GM21529 (cell line): Measurements from ENCODE around the gene S100A6.
"Not testable (repeated sequence)": the region's sequence is repeated elsewhere in the genome, so short reads cannot be mapped to it uniquely, and the experiment has no call there.

Experiments used
- ATAC-seq: cut with Tn5 transposase; IDR thresholded peaks from one replicate; pipeline ENCODE4 v1.9.1; 2021; ENCODE audit not compliant: unreplicated experiment

The S100A6 gene

DNA sequence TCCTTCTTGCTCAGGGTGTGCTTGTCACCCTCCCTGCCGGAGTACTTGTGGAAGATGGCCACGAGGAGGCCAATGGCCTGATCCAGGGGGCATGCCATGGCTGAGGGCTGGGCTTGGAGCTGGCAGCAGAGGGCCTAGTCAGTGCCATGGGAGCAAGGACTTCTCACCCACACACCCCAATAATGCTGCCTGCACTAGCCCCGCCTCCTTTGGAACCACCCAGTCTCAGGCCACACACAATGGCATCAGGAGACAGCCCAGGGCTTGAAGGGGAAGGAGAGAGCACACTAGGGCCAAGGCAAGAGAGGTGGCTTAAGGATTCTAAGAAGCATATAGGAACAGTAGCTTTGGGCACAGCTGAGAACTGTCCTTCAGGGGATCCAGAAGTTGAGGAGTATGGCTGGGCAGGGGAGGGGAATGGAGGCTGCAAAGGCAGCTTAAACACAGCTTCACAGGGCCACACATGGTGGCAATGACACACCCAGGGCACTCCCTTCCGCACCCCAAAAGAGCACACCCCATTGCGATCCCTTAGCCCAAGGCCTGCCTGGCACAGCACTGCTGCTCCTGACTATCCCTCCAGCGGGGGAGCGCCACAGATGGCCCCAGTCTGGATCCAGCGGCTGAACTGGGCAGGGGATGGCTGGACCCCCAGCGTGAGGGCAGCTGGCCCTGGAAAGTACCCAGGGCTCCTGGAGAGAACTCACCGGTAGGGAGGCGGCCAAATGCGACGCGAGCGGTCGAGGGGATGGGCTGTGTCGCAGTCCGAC, at the start of gene S100A6:
Gene S100A6 (minus strand): TSS at position 750 of the 770 bp plus-strand sequence. CDS start 652 bp downstream, at position 98.
- ATAC-seq, result no peak

DNA sequence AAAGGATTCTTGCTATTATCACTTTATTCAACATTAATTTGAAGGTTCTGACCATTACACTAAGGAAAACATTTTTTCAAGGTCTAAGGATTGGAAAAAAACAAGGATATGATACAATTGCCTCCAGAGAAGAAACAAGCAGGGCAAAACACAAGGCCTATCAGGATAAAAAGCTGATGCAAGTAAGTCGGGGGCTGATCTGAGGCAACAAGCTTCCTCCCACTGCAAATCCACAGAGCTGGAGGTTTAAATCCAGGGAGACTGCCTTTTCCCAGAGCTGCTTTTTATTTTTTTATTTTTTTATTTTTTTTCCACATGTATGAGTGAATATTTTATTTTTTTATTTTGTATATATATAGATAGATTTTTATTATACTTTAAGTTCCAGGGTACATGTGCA, 49.2 kb upstream of the S100A6 start:
- no peak for ATAC-seq

DNA sequence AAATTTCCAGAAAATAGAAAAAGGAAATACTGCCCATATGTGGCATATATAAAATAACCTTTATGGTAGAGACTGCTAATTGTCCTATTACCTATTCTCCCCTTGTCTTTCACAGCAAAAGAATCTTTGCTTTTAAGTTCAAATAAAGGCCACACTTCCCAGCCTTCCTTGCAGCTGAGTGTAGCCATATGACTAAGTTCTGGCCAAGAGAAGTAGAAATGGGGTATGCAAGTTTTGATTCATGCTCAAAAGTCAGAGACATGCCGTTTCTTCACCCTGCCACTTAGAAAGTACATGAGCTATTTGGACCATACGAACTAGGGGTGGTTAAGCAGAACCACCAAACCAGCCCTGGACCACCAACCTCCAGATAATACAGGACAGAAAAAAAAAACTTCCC, 48.2 kb upstream of the S100A6 start:
- ATAC-seq, result no peak

DNA sequence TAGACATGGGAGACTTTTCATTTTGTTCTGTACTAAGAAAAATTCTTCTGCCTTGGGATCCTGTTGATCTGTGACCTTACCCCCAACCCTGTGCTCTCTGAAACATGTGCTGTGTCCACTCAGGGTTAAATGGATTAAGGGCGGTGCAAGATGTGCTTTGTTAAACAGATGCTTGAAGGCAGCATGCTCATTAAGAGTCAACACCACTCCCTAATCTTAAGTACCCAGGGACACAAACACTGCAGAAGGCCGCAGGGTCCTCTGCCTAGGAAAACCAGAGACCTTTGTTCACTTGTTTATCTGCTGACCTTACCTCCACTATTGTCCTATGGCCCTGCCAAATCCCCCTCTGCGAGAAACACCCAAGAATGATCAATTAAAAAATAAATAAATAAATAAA, 47.7 kb upstream of the S100A6 start:
- ATAC-seq, result not testable (repeated sequence)

DNA sequence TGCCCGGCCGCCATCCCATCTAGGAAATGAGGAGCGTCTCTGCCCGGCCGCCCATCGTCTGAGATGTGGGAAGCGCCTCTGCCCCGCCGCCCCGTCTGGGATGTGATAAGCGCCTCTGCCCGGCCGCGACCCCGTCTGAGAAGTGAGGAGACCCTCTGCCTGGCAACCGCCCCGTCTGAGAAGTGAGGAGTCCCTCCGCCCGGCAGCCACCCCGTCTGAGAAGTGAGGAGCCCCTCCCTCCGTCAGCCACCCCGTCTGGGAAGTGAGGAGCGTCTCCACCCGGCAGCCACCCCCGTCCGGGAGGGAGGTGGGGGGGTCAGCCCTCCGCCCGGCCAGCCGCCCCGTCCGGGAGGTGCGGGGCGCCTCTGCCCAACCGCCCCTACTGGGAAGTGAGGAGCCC, 47.0 kb upstream of the S100A6 start:
- not testable (repeated sequence) for ATAC-seq

DNA sequence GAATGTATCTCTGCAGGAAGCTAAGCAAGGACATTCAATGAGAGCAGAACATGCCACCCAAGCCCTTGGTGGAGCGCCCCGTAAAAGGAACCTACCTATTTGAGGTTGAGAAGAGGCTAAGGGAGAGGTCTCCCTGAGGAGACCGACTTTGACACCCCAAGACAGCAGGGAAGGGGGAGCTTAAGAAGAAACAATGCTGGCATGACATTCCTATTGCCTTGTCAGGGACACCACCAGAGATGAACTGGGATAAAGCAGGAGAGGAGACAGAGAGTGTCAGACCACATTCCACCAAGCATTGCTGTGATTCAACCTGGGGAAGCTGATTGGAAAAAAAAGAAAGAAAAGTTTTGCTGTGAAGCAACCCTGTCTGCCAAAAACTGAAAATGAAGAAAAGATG, 43.1 kb upstream of the S100A6 start:
- no peak for ATAC-seq

DNA sequence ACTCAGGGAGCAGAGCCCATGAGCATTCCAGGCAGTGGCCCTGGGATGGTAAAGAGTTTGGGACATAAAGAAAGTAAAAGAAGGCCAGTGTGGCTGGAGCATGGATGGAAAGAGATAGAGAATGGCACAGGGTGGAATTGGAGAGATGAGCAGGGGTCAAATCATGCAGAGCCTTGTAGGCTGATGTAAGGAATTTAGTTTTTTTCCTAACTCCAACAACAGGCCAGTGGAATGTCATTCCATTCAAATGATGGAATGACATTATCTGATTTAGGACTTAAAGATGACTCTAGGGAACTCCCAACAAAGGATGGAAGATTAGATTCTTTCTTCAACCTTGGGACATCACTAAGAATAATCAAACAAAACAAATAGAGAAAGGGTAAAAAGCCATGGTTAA, 42.7 kb upstream of the S100A6 start:
- ATAC-seq, result no peak

DNA sequence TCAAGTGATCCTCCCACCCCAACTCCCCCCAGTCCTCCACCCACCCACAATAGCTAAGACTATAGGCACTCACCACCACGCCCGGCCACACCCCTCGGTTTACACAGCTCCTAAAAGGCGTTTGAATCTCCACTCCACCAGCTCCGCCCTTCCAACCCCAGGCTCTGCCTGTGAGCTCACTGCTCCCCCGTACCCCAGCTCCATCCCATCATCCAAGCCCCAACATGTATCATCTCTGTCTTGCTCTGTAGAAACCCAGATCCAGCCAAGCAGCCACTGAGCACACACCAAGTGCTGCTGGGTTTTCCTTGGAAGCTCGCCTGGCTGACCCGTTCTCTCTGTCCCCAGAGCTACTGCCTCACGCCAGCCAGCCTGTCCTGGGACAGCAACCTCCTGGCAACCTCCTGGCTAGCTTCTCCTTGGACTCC, 41.8 kb upstream of the S100A6 start:
- ATAC-seq, result no peak

DNA sequence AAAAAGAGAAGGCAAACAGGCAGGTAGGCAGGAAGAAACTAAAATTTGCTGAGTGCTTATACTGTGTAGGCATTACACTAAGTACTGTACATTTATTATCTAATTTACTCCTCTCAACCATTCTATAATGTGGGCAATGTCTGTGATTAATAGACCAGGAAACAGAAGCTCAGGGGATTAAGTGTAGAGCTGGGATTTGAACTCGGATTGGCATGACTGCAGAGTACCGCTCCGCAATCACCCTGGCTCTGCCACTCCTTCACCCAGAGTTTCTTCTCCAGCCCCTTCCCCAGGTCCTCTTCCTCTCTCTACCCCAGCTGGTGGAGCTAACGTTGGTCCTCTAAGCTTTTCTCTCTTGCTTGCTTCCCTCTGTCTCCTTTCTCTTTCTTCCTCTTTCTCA, 41.3 kb upstream of the S100A6 start:
- ATAC-seq, result no peak

DNA sequence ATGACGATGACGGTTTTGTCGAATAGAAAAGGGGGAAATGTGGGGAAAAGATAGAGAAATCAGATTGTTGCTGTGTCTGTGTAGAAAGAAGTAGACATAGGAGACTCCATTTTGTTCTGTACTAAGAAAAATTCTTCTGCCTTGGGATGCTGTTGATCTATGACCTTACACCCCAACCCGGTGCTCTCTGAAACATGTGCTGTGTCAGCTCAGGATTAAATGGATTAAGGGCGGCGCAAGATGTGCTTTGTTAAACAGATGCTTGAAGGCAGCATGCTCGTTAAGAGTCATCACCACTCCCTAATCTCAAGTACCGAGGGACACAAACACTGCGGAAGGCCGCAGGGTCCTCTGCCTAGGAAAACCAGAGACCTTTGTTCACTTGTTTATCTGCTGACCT, 39.7 kb upstream of the S100A6 start:
- not testable (repeated sequence) for ATAC-seq

DNA sequence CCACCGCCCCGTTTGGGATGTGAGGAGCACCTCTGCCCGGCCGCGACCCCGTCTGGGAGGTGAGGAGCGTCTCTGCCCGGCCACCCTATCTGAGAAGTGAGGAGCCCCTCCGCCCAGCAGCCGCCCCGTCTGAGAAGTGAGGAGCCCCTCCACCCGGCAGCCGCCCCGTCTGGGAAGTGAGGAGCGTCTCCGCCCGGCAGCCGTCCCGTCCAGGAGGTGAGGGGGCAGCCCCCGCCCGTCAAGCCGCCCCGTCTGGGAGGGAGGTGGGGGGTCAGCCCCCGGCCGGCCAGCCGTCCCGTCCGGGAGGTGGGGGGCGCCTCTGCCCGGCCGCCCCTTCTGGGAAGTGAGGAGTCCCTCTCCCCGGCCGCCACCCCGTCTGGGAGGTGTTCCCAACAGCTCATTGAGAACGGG, 39.3 kb upstream of the S100A6 start:
- ATAC-seq, result not testable (repeated sequence)

DNA sequence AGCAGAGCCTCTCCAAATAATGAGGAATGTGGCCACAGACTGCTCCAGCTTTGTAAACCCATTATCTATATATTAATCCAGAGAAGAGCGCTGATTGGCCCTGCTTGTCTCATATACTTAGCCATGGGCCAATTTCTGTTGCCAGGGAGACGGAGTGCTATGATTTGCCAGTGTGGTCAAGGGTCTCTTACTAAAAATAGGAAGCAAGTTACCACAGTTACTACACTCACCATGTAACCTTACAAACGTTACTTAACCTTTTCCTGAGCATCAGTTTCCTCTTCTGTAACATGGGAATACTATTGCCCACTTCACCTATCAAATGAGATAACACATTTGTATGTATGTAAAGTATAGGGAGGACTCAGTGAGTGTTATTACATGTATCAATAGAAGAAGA, 37.6 kb upstream of the S100A6 start:
- ATAC-seq, result no peak

DNA sequence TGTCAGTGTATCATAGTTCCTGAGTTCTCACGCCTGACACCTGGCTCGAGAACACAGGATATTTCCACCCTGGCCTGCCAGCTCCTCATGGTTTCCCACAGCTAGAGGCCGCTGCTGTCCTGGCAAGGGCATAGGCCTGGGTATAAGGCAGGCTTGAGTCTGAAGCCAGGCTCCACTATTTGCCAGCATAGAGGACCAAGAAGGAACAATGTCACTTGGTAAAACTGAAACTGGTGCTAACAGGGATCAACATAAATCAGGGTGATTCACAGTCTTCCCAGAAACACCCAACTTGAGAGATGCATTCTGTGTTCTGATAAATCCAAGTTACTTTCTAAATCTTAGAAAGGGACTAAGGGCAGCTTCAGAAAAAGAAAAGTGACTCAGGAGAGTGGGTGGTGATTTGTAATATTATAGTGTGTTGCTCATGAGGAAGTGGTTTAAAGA, 36.8 kb upstream of the S100A6 start:
- ATAC-seq, result peak; percentile 80

DNA sequence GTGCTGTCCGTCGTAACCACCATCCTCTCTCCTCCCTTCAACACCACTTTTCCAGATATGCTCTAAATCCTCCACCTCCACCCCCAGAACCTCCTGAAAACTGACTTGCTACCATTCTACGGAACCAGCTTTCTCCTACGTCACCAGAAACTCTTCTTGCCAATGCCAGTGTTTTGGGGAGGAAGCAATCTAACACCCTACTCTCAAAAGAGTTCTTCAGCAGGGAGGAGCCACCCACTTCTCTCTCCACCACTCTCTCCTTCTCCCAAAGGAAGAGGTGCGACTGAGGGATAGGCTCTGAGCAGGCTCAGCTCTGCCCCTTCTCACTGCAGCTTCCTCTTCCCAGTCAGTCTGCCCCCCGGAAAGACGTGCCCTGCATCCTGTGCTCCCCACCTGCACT, 35.9 kb upstream of the S100A6 start:
- no peak for ATAC-seq

DNA sequence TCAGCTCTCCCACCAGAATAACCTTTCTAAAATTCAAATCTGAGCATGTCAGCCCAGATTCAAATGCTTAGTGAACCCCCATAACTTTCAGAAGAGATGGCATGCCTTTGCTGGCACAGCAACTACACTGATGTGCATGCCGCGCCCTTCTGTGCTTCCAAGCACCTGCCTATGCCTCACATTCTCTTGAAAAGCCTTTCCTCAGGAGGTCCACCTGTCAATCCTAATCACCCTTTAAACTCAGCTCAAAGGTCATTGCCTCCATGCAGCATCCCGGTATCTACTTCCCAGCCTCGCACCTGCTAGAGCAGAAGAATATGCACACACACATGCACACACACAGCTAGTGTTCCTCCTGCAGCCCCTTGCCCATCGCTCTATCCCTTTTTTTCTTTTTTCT, 35.1 kb upstream of the S100A6 start:
- no peak for ATAC-seq

DNA sequence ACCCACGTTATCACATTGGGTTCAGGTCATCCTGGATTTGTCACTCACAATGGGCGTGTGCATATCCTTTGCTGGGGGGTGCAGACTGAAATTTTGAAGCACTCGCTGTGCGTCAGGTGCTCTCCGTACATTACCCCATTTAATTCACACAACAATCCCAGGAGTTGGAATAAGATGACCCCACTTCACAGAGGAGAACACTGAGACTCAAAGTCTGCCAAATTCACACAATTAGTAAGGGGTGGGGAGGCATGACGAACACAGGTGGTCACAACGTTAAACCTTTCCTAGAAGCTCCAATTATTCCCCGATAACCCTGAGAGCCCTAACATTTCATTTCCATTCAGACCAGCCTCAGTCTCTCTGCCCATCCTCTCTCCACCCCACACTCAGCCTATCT, 33.7 kb upstream of the S100A6 start:
- no peak for ATAC-seq

DNA sequence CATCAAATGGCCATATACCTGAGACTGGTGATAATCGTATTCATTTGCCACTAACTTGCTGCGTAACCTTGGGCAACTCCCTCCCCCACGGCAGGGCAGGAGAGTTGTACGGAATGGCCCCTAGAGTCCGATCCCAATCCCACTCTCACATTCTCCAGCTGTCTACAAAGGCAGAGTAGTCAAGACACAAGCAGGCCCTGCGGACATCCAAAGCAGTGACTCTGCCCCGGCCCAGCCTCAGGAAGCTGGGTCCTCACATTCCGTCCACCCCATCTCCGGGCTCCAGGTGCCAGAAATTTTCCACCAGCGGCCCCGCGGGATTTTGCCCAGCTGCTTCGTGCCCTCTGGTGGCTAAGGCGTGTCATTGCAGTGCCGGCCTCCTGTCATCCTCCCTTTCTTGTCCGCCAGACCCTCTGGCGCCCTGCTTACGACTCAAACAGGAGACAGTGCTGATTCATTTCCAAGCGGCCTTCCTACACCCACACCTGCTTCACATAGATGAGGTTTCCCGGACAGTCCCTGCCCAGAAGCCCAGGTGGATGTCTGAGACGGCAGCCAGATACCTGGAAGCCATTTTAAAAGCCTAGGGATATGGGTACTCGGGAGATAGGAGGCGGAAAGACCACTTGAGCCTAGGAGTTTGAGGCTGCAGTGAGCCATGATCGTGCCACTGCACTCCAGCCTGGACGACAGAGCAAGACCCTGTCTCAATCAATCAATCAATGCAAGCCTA, 32.7 kb upstream of the S100A6 start:
- no peak for ATAC-seq

DNA sequence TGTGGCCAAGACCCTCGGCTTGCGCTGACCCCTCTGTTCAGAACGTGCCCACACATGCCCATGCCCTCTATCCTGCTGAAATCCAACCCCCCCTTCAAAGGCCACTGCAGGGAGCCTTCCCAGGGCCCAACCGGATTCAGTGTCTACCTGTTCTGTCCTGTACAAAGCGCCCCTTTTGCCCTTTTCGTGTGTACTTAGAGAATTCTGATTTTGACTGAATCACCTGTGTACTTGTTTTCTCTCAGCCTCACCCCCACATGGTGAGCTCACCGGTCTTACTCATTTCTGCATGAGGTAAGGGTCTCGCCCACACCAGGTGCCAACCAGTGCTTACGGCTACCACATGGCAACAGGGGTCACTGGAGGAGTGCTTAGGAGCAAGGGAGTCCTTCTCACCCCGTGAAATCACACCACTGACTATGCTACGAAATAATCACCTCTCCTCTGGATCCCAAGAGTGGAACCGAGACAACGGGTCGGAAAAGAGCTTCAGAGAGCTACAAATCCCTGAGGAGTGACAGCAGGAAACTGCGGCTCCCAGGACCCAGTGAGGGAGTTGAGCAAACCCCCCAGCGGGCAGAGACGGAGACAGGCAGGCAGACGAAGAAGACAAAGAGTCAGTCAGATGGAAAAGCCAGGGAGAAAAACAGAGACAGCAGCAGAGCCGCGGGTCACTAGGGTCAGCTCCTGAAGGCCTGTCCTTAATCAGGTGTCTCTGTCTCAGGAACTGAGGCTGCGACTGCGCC, 32.0 kb upstream of the S100A6 start:
- no peak for ATAC-seq

DNA sequence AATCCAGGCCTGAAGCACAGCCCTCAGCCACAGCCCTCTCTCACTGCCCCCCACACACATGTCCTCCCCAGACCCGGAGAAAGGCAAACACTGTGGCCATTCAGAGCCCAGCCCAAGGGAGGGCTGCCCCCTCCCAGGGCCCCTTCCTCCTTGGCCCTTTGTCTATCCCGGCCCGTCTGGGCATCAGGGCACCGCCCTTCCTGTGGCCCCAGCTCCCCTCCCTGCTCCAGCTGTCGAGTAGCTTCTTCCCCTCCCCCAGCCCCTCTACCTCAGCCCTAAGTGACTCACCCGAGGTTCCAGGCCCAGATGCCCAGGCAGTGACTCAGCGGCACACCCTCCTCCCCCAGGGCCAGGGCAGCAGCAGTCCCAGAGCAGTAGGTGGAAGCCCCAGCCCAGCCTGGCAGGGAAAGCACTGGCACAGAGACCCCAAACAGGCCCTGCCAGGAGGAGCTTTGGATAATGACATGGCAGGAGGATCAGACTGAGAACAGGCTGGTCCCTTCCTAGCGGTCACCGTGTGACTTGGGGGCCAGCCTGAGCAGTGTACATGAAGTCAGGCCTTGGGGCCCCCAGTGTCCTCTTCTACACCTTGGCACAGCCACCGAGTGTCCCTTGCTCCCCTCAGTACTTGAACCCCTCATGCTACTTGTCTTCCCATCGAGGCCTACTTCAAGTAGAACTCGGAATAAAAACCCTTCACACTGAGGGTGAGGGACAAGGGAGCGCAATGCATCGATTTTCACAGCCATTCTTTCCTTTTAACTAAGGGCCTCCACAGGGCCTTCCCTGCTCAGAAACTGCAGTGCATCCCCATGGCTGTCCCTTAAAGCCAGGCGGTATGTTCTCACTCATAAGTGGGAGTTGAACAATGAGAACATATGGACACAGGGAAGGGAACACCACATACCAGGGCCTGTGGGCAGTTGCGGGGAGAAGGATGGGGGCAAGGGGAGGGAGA, 30.9 kb upstream of the S100A6 start:
- peak; percentile 49 for ATAC-seq

DNA sequence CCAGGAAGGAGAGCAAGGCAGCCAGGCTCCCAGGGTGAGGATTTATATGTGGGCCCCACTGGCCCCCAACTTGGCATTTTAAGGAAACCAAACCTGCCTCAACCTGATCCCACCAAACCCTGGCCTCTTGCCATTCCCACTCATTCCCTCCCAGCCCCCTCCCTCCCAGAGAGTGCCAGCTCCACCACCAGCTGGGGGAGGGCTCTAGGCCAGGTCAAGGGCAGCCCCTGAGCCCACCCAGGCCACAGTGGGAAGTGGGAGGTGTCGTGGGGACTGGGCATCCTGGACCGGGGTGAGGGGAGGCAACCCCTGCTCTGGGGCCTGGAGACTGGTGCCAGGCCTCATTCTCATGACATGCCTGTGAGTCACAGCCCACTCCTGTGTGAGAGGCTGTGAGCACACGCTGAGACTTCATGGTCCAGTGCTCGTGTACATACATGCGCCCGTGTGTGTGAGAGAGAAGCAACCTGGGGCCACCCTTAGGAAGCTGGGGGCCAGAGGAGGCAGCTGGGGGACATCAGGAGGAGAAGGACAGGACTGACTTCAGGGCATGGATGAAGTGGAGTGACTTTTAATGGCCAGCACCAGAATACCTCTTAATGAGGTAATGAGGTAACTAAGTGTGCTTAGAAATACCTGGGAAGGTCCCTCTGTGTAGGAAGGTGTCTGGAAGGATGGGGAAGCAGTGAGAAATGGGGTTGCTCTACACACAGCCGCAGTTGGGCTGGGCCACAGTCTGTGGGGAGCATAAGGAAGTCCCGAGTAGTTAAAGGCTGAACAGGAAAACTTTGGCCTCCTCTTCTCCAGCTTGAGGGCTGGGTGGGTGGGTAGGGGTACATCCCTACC, 30.0 kb upstream of the S100A6 start, which contains the start of gene S100A2:
Gene S100A2 (minus strand): TSS at position 316 of the 846 bp plus-strand sequence. CDS start 1,967 bp downstream, outside the sequence.
- peak; percentile 42 for ATAC-seq
